KBM-7 (cell line): ENCODE data around the gene CYGB.
A peak's percentile ranks its signal among the peaks of the same experiment; 100 is the strongest.

Experiments used
- DNase-seq: peaks from one replicate; pipeline ENCODE4 v3.0.0-alpha.2; 2015
- in situ Hi-C: fragments of 300-500 bp; cut with MboI; formaldehyde crosslinking; loops from 2 replicates; pipeline ENCODE4 v1.14.3; 2020; ENCODE audit warnings: low sequenced_read_pairs, low pct_unique_long_range_greater_than_20kb, mixed read lengths

Gene CYGB

GRCh38 chr17:76493505-76494167, 43.9 kb downstream of the CYGB start:
- no peak for DNase-seq
- in situ Hi-C loops = no loop called here

GRCh38 chr17:76492989-76493501, 44.5 kb downstream of the CYGB start:
- DNase-seq = peak; percentile 85
- in situ Hi-C loops = no loop called here

GRCh38 chr17:76492123-76492988, 45.2 kb downstream of the CYGB start:
- no peak for DNase-seq
- in situ Hi-C loops = no loop called here

GRCh38 chr17:76491271-76492122, 46.0 kb downstream of the CYGB start:
- in situ Hi-C loops = no loop called here
- no peak for DNase-seq

- in situ Hi-C loops = no loop called here
- DNase-seq = no peak
These were observed 47.3 kb downstream of the CYGB start for GRCh38 chr17:76490112-76490710.

- in situ Hi-C loops = no loop called here
- no peak for DNase-seq
These were observed 49.9 kb downstream of the CYGB start for GRCh38 chr17:76487451-76488192.

- in situ Hi-C loops = no loop called here
- no peak for DNase-seq
These were observed 51.9 kb downstream of the CYGB start for GRCh38 chr17:76485569-76485968.

GRCh38 chr17:76484228-76484725, 53.2 kb downstream of the CYGB start:
- no peak for DNase-seq
- in situ Hi-C loops = no loop called here

GRCh38 chr17:76481071-76481655, 56.3 kb downstream of the CYGB start:
- in situ Hi-C loops = no loop called here
- no peak for DNase-seq

GRCh38 chr17:76480632-76481031, 56.9 kb downstream of the CYGB start:
- in situ Hi-C loops = no loop called here
- DNase-seq = peak; percentile 49

- in situ Hi-C loops = no loop called here
- no peak for DNase-seq
These were observed 57.9 kb downstream of the CYGB start for GRCh38 chr17:76479515-76480060.

- in situ Hi-C loops = no loop called here
These were observed 58.6 kb downstream of the CYGB start for GRCh38 chr17:76478730-76479514.

GRCh38 chr17:76478097-76478496, 59.4 kb downstream of the CYGB start:
- DNase-seq = no peak
- in situ Hi-C loops = no loop called here

More at GRCh38 chr17:76478730-76479514, 58.6 kb downstream of the CYGB start:
- no peak for DNase-seq

- DNase-seq = no peak
- in situ Hi-C loops = no loop called here
These were observed 59.9 kb downstream of the CYGB start for GRCh38 chr17:76477576-76477975.
